Skeletal muscle tissue (tissue), 4 donors: ENCODE measurements around the gene MAGEF1. TPM values are rescaled to one million over a fixed set of nuclear protein-coding genes. Genes with fewer than 3 reads are reported as not detected.

ENCODE experiments used
- H3K27ac ChIP-seq: one replicate; pipeline ENCODE4 v1.7.0; 2013; ENCODE audit warnings: mild to moderate bottlenecking, low read depth, low read length, inconsistent platforms
- H3K27me3 ChIP-seq, 3 donors: one replicate each; pipeline ENCODE4 v1.7.0; 2013; ENCODE audit warnings: low read length in 3 of 3; ENCODE audit not compliant: control insufficient read depth in 3 of 3, insufficient read depth in 3 of 3
- H3K36me3 ChIP-seq, 3 donors: one replicate each; pipeline ENCODE4 v1.7.0; 2013; ENCODE audit warnings: low read length in 3 of 3; ENCODE audit not compliant: control insufficient read depth in 3 of 3, insufficient read depth in 3 of 3
- H3K4me1 ChIP-seq, 3 donors: one replicate each; pipeline ENCODE4 v1.7.0; 2013; ENCODE audit warnings: low read length in 3 of 3, mild to moderate bottlenecking in 3 of 3; ENCODE audit not compliant: control insufficient read depth in 3 of 3, insufficient read depth in 3 of 3
- H3K4me3 ChIP-seq, 3 donors: one replicate each; pipeline ENCODE4 v1.7.0; 2013; ENCODE audit warnings: low read length in 3 of 3
- H3K9ac ChIP-seq, 3 donors: one replicate each; pipeline ENCODE4 v1.7.0; 2013; ENCODE audit warnings: low read length in 3 of 3, mild to moderate bottlenecking in 3 of 3, moderate library complexity in 2 of 3, low read depth in 1 of 3
- H3K9me3 ChIP-seq, 3 donors: one replicate each; pipeline ENCODE4 v1.7.0; 2013; ENCODE audit warnings: low read length in 3 of 3; ENCODE audit not compliant: control insufficient read depth in 3 of 3
- total RNA-seq: library from RNA; depleted of rRNA; stranded (reverse); fragments of >200 nt; gene quantifications from one replicate; pipeline ENCODE4 v1.2.3, GENCODE V29; 2014
- donor health status: Osteomylitis.

The MAGEF1 gene
- total RNA-seq, 1 donor from 2014 or later = 36.0 TPM

DNA sequence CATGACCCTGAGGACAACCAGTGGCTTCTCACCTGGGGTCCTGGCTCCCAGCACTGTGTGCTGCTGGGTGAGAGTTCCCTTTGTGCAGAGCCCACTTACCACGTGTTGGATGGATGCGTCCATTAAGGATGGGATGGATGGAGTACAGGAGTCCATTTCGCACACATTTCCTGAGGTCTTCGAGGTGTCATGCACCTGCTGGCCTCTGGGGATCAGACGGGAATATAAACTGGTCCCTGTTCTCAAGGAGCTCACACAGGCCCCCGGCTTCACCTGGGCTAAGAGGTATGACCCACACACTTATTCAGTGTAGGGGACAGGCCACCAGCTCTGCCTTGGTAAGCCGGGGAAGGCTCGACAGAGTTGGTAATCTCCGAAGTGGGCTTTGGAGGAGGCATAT, 39.5 kb downstream of the MAGEF1 start:
- Histone ChIP-seq H3K4me3 (no peak overlapping the region), H3K36me3 (no peaks in the 10 kb centered on the region), H3K27ac (no peak overlapping the region), H3K9ac (no peak overlapping the region), H3K27me3 (peaks cover 0 to 5% (median 3%) of the 10 kb centered on the region in 3 donors), H3K4me1 (peaks cover 0 to 2% (median 0%) of the 10 kb centered on the region in 3 donors), H3K9me3 (no peaks in the 10 kb centered on the region)

DNA sequence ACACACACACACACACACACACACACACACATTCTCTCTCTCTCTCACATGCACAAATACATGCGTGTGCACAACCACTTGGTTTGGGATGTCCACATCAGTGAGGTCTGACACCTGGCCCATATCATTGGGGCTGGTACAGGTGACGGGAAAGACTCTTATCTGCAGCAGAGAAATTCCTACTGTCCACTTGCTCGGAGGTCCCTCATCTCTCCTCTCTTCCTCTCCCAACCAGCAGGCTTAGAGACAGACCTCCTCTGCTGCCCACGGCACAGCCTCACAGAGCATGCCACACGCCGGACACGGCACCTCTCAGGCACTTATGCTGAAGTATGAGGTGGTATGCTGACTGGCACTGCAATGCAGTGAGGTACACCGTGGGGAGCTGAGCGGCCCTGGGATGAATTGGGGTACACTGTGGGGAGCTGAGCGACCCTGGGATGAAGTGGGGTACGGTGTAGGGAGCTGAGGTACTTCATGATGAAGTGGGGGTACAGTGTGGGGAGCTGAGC, 41.7 kb downstream of the MAGEF1 start:
- Histone ChIP-seq H3K9me3 (no peaks in the 10 kb centered on the region), H3K9ac (no peak overlapping the region), H3K36me3 (no peaks in the 10 kb centered on the region), H3K4me3 (no peak overlapping the region), H3K27ac (no peak overlapping the region), H3K27me3 (peaks cover 0 to 5% (median 3%) of the 10 kb centered on the region in 3 donors), H3K4me1 (no peaks in the 10 kb centered on the region)

DNA sequence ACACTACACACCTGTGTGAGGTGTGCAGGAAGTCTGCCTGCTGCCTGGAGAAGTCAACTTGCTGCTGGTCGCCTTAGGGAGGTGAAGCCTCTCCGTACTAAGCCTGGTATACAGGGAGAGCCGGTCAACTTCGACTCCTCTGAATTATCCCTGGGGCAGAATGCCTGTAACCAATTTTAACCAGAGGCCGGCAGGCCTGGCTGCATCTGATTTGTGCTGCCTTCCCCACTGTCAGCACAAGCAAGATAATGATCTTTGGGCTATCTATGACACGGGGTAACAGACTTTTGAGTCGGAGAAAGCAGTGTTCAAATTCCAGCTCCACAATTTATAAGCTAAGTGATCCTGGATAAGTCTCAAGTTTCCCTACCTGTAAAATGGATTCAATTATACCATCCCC, 42.3 kb downstream of the MAGEF1 start:
- Histone ChIP-seq H3K27ac (no peak overlapping the region), H3K4me1 (no peaks in the 10 kb centered on the region), H3K9ac (no peak overlapping the region), H3K27me3 (peaks cover 0 to 5% (median 3%) of the 10 kb centered on the region in 3 donors), H3K9me3 (no peaks in the 10 kb centered on the region), H3K4me3 (no peak overlapping the region), H3K36me3 (no peaks in the 10 kb centered on the region)

DNA sequence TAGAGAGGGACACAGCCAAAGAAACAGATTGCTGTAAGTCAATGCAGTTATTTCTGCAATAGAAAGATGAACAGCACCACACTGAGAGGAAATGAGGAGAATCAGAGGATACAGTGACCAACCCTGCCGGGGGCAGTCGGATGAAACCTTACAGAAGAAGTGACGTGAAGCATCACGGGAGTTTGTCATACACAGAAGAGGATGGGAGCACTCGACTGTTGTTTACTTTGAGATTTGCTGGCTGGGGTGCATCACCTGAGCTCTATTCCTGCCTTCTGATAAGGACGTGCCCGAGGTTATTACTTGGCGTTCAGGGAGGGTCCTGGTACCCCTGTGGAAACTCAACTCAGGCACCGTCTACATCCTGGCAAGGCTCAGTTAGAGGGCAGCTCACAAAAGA, 45.4 kb downstream of the MAGEF1 start:
- H3K4me1 ChIP-seq = no peaks in the 10 kb centered on the region
- H3K4me3 ChIP-seq = no peak overlapping the region
- no peaks in the 10 kb centered on the region for H3K9me3 ChIP-seq
- H3K27ac ChIP-seq = no peak overlapping the region
- peaks cover 0 to 3% (median 0%) of the 10 kb centered on the region in 3 donors for H3K27me3 ChIP-seq
- H3K9ac ChIP-seq = no peak overlapping the region
- no peaks in the 10 kb centered on the region for H3K36me3 ChIP-seq

DNA sequence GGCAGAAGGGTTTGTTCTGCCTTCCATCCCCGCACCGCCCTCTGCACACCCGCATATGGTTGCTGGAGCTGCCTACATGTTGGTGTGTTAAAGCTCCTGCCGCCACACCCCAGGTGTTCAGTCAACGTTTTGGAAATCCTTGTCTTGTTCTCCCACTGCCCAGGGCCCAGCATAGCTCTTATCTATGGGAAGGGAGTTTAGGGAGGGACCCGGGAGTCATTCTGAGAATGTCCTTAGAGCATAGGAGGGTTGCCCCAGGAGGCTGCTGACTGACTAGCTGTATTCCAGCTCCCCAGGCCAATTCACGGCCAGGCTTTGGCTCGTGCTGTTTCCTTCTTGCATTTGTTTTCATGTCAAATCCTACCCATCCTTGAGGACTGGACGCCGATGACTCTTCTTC, 46.8 kb downstream of the MAGEF1 start:
- H3K9me3 ChIP-seq = no peaks in the 10 kb centered on the region
- no peaks in the 10 kb centered on the region for H3K27me3 ChIP-seq
- no peaks in the 10 kb centered on the region for H3K36me3 ChIP-seq
- peaks cover 0 to under 1% (median 0%) of the 10 kb centered on the region in 3 donors for H3K4me1 ChIP-seq
- no peak overlapping the region for H3K27ac ChIP-seq
- no peak overlapping the region for H3K9ac ChIP-seq
- H3K4me3 ChIP-seq = no peak overlapping the region

DNA sequence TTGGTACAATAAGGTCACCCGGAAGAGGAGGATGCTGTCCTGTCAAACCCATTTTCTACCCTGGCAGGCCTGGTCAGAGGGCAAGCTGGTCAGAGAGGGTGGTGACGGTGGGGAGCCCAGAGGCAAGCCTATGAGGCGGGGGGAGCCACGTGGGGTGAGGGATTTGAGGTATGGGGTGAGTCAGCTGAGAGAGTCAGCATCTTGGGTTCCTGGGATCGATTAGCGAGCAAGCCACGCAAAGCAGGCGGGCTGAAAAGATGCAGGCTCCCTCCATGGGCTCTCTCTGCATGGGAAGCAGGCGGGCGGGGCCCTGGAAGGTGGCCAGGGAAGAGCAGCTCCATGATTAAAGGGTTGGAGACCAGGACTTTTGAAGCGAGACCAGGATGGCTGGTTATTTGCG, 48.1 kb downstream of the MAGEF1 start:
- Histone ChIP-seq H3K4me3 (no peak overlapping the region), H3K27ac (no peak overlapping the region), H3K27me3 (no peaks in the 10 kb centered on the region), H3K36me3 (no peaks in the 10 kb centered on the region), H3K9me3 (no peaks in the 10 kb centered on the region), H3K9ac (no peak overlapping the region), H3K4me1 (peaks cover 0 to 14% (median 3%) of the 10 kb centered on the region in 3 donors)

DNA sequence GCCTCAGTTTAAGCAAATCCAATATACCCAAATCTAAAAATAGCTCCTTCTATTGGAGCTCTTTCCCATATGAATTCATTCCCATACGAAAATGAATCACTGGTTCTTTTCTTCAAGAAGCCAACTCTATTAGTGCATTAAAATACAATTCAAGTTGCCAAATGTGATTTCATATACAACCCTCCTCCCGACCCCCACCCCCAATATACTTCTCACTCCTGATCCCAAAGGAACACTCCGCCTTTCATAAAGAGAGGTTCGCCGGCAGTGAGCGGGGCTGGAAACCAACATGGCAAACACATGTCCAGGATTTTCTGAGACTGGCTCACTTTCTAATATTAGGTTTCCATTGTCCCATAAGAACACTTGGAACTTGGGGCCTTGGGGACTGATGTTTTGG, 48.5 kb downstream of the MAGEF1 start:
- H3K9ac ChIP-seq = no peak overlapping the region
- peaks cover 0 to 18% (median 7%) of the 10 kb centered on the region in 3 donors for H3K4me1 ChIP-seq

DNA sequence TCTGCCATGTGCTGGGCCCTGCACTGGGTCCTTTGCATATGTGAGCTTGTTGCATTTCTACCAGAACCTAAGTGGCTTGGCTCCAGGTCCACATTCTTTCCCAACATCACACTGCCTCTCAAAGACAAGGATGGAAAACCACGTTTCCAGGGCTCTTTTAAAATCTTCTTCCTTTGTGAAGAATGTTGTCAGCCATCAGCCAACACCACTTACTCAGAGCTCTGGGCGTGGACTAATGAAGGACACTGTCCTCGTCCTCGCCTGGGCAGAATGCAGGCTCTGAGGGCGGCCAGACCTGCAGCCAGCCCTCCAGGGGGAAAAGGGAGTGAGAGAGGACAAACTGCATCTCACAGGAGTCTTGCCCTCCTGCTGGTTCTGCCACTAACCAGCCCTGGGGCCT, 49.7 kb downstream of the MAGEF1 start:
- Histone ChIP-seq H3K9ac (peak overlapping the region in 1 of 3 donors; percentile 25), H3K27ac (no peak overlapping the region), H3K4me3 (no peak overlapping the region), H3K36me3 (no peaks in the 10 kb centered on the region), H3K9me3 (no peaks in the 10 kb centered on the region), H3K4me1 (peaks cover 5 to 22% (median 10%) of the 10 kb centered on the region in 3 donors), H3K27me3 (no peaks in the 10 kb centered on the region)

More for the DNA sequence above, 48.5 kb downstream of the MAGEF1 start:
- Histone ChIP-seq H3K4me3 (no peak overlapping the region), H3K9me3 (no peaks in the 10 kb centered on the region), H3K27me3 (no peaks in the 10 kb centered on the region), H3K27ac (no peak overlapping the region), H3K36me3 (no peaks in the 10 kb centered on the region)

DNA sequence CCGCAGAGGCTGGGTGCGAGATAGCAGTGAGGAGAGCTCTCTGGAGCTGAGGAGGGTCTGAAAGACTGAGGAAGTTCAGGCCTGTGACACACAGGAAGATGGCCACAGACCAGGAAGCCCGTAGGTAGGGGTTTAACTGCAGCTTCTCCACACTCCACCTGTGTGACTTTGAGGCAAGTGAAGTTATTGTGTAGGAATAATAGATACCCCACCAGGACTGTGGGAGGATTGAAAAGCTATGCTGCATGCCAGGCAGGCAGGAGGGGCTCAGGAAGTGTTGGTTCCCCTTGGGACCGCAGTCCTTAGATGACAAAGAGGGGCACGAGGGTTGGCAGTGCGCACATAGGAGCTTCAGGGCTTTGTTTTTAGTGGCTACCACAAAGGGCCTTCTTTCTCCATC, 50.9 kb downstream of the MAGEF1 start:
- H3K4me1 ChIP-seq = peaks cover 10 to 22% (median 16%) of the 10 kb centered on the region in 3 donors
- no peaks in the 10 kb centered on the region for H3K36me3 ChIP-seq
- H3K27me3 ChIP-seq = no peaks in the 10 kb centered on the region
- H3K9me3 ChIP-seq = no peaks in the 10 kb centered on the region
- no peak overlapping the region for H3K9ac ChIP-seq
- H3K4me3 ChIP-seq = no peak overlapping the region
- H3K27ac ChIP-seq = no peak overlapping the region
